ENCODE results near the gene ATXN2. TPM values are rescaled to one million over a fixed set of nuclear protein-coding genes. Genes with fewer than 3 reads are reported as not detected.

ATXN2 gene
- total RNA-seq, 4 donors from 2014 or later, result 35.1 to 70.0 (median 55.4) TPM

DNA sequence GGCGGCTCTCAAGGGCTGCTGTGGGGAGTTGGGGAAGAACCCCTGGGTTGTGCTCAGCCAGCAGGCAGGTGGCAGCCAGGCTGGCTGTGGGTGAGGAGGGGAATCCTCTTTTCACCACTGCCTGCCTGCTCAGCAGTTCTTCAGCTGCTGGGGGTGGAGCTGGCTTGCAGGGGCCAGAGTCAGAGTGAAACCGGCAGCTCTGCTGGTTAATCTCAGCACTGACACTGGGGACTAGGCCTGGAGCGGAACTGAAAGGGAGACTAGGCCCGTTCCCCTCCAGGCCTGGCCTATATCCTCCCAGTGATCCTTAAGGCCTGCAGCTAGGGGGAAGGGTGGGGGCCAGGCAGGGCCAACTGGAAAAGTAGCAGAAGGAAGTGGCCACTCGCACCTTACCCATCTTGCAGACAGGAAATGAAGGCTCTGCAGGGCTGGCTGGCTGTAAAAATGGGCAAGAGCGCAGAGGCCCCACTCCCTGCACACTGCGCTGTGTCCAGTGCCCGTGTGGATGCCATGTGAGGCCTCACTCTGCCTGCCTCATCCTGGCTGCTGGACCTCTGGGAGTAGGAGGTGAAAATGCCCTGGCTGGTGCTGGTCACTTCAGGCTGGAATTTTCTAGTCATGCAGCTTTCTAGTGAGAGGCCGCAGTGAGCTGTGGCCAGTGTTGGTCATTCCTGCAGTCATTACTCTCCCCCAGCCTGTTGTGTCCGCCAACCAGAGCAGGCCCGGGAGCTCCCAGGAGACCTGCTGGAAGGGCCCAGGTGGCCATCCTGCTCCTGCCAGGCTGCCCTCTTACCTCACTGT is 154.0 kb downstream of the ATXN2 start:
- ATAC-seq (ENCODE audit: low FRiP score) (peak; percentile 18), DNase-seq (ENCODE audit: low spot score) (no peak)
- no peak for TF ChIP-seq CTCF (IDR thresholded peaks at IDR 0.05)

GRCh38 chr12:111444314-111444924 is 154.7 kb downstream of the ATXN2 start:
- DNase-seq (ENCODE audit: low spot score), result no peak
- no peak for ATAC-seq (ENCODE audit: low FRiP score)
- TF ChIP-seq CTCF (IDR thresholded peaks at IDR 0.05), result no peak

- TF ChIP-seq CTCF (IDR thresholded peaks at IDR 0.05), result no peak
- no peak for DNase-seq (ENCODE audit: low spot score)
- peak; percentile 29 for ATAC-seq (ENCODE audit: low FRiP score)
Measured at GRCh38 chr12:111443586-111443985, 155.5 kb downstream of the ATXN2 start.

DNA sequence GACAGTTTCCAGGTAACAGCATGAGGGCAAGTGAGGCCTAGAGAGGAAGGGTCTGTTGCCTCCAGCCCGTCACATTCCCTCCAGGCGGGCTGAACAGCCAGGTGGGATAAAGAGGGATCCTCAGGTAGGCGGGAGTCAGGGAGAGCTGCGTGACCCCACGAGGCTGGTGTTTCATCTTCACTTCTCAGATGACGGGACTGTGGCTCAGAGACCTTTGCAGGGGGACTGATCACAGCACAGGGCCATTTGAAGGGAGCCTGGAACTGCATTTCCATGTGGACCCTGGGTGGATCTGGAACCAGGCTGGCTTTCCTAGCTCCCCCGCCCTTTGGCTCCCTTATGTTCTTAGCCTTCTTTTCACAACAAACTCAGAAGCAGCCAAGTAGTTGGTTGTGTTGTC is 156.0 kb downstream of the ATXN2 start:
- ATAC-seq (ENCODE audit: low FRiP score) (no peak), DNase-seq (ENCODE audit: low spot score) (no peak)
- TF ChIP-seq CTCF (IDR thresholded peaks at IDR 0.05), result no peak

DNA sequence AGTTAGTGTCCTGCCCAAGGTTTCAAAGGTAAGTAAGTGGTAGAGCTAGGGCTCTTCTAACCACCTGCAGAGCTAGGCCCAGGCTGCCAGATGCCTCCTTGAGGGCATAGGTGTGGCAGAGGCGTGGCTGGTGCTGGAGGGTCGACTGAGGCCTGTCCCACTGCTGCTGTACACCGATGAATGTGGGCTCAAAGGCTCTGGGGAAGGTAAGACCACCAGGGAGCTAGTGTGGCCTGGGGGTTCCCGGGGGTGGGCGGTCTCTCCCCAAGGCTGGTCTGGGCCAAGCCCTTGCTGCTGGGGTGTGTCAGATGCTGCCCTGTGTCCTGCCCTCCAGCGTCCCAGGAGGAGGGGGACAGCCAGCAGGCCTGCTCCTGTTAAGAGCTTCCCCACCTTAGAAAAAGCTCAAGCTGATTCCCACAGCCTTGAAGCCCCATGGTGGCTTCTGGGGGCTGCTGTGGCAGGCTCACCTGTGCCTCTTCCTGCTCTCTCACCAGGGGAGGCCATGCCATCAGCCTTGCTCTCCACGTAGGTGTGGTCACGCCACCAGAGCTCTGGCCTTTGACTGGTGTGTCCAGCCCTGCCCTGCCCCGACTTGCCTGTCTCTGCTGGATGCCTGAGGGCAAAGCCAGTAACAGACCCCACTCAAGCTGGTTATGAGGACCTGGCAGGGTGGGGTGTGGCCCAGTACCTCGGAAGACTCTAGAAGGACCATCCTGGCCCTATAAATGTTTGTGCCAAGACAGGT is 156.6 kb downstream of the ATXN2 start:
- no peak for TF ChIP-seq CTCF (IDR thresholded peaks at IDR 0.05)
- ATAC-seq (ENCODE audit: low FRiP score) (no peak), DNase-seq (ENCODE audit: low spot score) (no peak)

DNA sequence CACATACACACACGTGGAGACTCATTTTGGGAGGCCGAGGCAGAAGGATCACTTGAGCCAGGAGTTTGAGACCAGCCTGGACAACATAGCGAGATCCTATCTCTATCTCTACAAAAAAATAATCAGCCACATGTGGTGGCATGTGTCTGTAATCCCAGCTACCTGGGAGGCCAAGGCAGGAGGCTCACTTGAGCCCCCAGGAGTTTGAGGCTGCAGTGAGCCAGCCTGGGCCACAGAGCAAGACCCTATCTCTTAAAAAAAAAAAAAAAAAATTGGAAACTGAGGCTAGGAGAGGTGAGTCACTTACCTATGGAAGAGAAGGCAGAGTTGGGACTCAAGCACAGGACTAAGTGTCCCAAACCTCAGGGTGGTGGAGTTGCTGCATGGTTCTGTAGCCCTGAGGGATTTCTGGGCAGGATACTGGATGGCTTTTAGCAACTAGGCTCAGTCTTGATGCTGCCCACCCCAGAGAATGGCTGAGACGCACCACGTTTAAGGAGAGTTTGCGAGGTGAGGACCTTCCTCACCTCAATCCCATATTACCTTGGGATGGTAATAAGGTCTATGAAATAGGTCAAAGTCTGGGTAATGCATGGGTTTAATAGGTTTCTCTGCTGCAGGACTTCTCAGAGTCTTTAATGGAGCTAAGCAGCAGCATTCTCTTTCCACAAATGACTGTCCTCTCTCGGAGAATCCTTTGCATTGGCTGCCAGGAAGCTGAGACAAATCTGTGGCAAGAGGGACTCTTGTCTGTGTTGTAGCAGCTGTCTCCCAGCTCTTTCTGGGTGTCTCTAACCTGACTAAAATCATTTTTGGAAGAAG is 157.8 kb downstream of the ATXN2 start:
- no peak for DNase-seq (ENCODE audit: low spot score)
- no peak for ATAC-seq (ENCODE audit: low FRiP score)
- TF ChIP-seq CTCF (IDR thresholded peaks at IDR 0.05), result no peak
